K562 (cell line): Measurements from ENCODE around the gene BHMT2. TPM values are rescaled to one million over a fixed set of nuclear protein-coding genes. Genes with fewer than 3 reads are reported as not detected.

Source experiments
- ATAC-seq: fragments of 200-7000 bp; cut with Tn5 transposase; 3 replicates; pipeline ENCODE4 v1.9.1; 2020; ENCODE audit warnings: moderate library complexity
- BruUV-seq: library from RNA; stranded (reverse); fragments of 400-500 nt; replicated peaks from 2 replicates; lab custom pipeline; 2021; lab: Mats Ljungman, UMichigan
- CTCF ChIA-PET: fragments of 300-600 bp; formaldehyde crosslinking; extraction: SDS; loops from one replicate; lab custom pipeline; 2021; ENCODE audit warnings: low intra/inter-chr PET ratio; lab: Yijun Ruan, JAX
- POLR2A ChIA-PET: fragments of 300-600, 350-650 bp; sonication (Branson Sonifier 250); formaldehyde crosslinking; extraction: SDS; loops from one replicate; lab custom pipeline; 2021; ENCODE audit warnings: antibody characterized with exemption, inconsistent platforms; lab: Yijun Ruan, JAX
- DNase-seq, 4 experiments: peaks; one replicate each; pipeline versions ENCODE4 v3.0.0 to v3.0.0-alpha.2; 2011 to 2018; ENCODE audit warnings: low spot score in 3 of 4, mixed read lengths in 3 of 4; ENCODE audit errors: extremely low read depth in 1 of 4
- FAIRE-seq: peaks from 2 replicates; lab custom pipeline; 2011; peaks lifted over from hg19 to GRCh38; lab: Jason Lieb, UNC
- H2AFZ ChIP-seq: 2 replicates; pipeline ENCODE4 v1.6.0; 2011; ENCODE audit warnings: low read depth, low read length, control low read depth, inconsistent platforms
- H3K27ac ChIP-seq: fragments of 200-600 bp; 3 replicates; pipeline ENCODE4 v1.8.0; 2011; ENCODE audit warnings: low read depth, mild to moderate bottlenecking, control low read depth, inconsistent platforms, low read length, moderate library complexity, mixed read lengths; ENCODE audit errors: extremely low read depth
- H3K27me3 ChIP-seq, 2 experiments: fragments of 300-600 bp in 1 of 2; 2 replicates in 1 of 2; 3 replicates in 1 of 2; pipeline versions ENCODE4 v1.6.0 to v1.8.0; 2011; ENCODE audit warnings: inconsistent platforms in 2 of 2, low read length in 2 of 2, mild to moderate bottlenecking in 1 of 2, mixed read lengths in 1 of 2, moderate library complexity in 1 of 2; ENCODE audit not compliant: control insufficient read depth in 2 of 2, insufficient read depth in 2 of 2
- H3K36me3 ChIP-seq: fragments of 300-600 bp; 3 replicates; pipeline ENCODE4 v1.8.0; 2011; ENCODE audit warnings: mild to moderate bottlenecking, low read length, inconsistent platforms; ENCODE audit not compliant: control insufficient read depth, insufficient read depth
- H3K4me1 ChIP-seq, 2 experiments: fragments of 200-600 bp in 1 of 2; replicated peaks in 1 of 2; 2 replicates in 1 of 2; 3 replicates in 1 of 2; pipeline versions ENCODE4 v1.5.1 to v1.8.0; 2011; ENCODE audit warnings: inconsistent platforms in 2 of 2, low read length in 2 of 2, mild to moderate bottlenecking in 1 of 2, mixed read lengths in 1 of 2, moderate library complexity in 1 of 2; ENCODE audit not compliant: control insufficient read depth in 2 of 2, insufficient read depth in 2 of 2
- H3K4me2 ChIP-seq: 2 replicates; pipeline ENCODE4 v1.6.1; 2011; ENCODE audit warnings: low read length, control low read depth, inconsistent platforms, mixed read lengths; ENCODE audit not compliant: insufficient read depth
- H3K4me3 ChIP-seq: fragments of 200-600 bp; sonication (generic), shearing (Covaris generic); 2 replicates; pipeline ENCODE4 v1.5.1; 2016; ENCODE audit warnings: control low read depth, inconsistent platforms
- H3K79me2 ChIP-seq: fragments of 200-600 bp; 3 replicates; pipeline ENCODE4 v1.8.0; 2011; ENCODE audit warnings: low read length, inconsistent platforms; ENCODE audit not compliant: control insufficient read depth, insufficient read depth
- H3K9ac ChIP-seq, 2 experiments: 2 replicates each; pipeline versions ENCODE4 v1.6.0 to v1.6.1; 2011; ENCODE audit warnings: low read depth in 2 of 2, low read length in 2 of 2, control low read depth in 1 of 2, inconsistent platforms in 1 of 2, mild to moderate bottlenecking in 1 of 2, mixed read lengths in 1 of 2; ENCODE audit not compliant: insufficient read depth in 1 of 2
- H3K9me1 ChIP-seq: one replicate; pipeline ENCODE4 v1.6.0; 2011; ENCODE audit warnings: inconsistent platforms, mild to moderate bottlenecking, low read length, moderate library complexity; ENCODE audit not compliant: control insufficient read depth, insufficient read depth
- H3K9me3 ChIP-seq: replicated peaks from 2 replicates; pipeline ENCODE4 v1.5.1; 2011; ENCODE audit warnings: low read depth, low read length, inconsistent platforms; ENCODE audit not compliant: control insufficient read depth, insufficient read depth
- H4K20me1 ChIP-seq: replicated peaks from 2 replicates; pipeline ENCODE4 v1.6.1; 2011; ENCODE audit warnings: low read length, inconsistent platforms, mixed read lengths; ENCODE audit not compliant: control insufficient read depth, insufficient read depth
- JUN ChIP-seq, 2 experiments: sonication (generic) in 1 of 2; formaldehyde crosslinking in 1 of 2; IDR thresholded peaks; 2 replicates each; pipeline versions ENCODE4 v1.6.1 to v1.8.0; 2012 to 2022; ENCODE audit warnings: borderline replicate concordance in 2 of 2, mild to moderate bottlenecking in 2 of 2, improper control_type of control experiment in 1 of 2, low read depth in 1 of 2, low read length in 1 of 2, missing genetic modification reagents in 1 of 2
- NFATC3 ChIP-seq: fragments of 450-650 bp; IDR thresholded peaks from 2 replicates; pipeline ENCODE4 v1.6.1; 2017; ENCODE audit warnings: mild to moderate bottlenecking
- RBM15 ChIP-seq: fragments of 200-400 bp; formaldehyde crosslinking; IDR thresholded peaks from 2 replicates; pipeline ENCODE4 v1.6.1; 2018; ENCODE audit warnings: mild to moderate bottlenecking, low read length, moderate library complexity; ENCODE audit not compliant: insufficient read depth
- ZNF445 ChIP-seq: fragments of 250-450 bp; sonication (Bioruptor Pico); IDR thresholded peaks from 2 replicates; pipeline ENCODE4 v1.4.0; 2020; ENCODE audit warnings: low read depth, mild to moderate bottlenecking, moderate library complexity
- WGBS: fragments of 100-300 bp; shearing (Covaris generic); methylation state at CpG from one replicate; pipeline ENCODE4 v1.1.6; 2016; ENCODE audit warnings: low coverage, mixed read lengths; ENCODE audit not compliant: insufficient coverage; ENCODE audit errors: missing lambda C conversion rate; 5-methylcytosine and 5-hydroxymethylcytosine counted together
- in situ Hi-C: fragments of 300-500 bp; cut with MboI; formaldehyde crosslinking; loops from 4 replicates; pipeline ENCODE4 v1.15.0; 2018; ENCODE audit warnings: inconsistent platforms, mixed read lengths
- intact Hi-C: fragments of 100-400 bp; cut with micrococcal nuclease; formaldehyde crosslinking; loops from 2 replicates; pipeline ENCODE4 v1.14.2; 2022
- polyA plus RNA-seq, 8 experiments: library from polyadenylated mRNA; depleted of rRNA in 4 of 8; stranded (reverse) in 5 of 8; unstranded in 3 of 8; fragments of >200 nt; fragmentation: Nextera tagmentation in 2 of 8; fragmentation: Illumina TruSeq in 1 of 8; extraction: Ambion mirVana in 2 of 8; extraction: Trizol in 1 of 8; gene quantifications; 2 replicates each; pipeline versions ENCODE4 v1.2.1 to v1.2.3, GENCODE V29; 2011 to 2014; ENCODE audit warnings: inconsistent platforms in 1 of 8, missing spikeins in 1 of 8
- total RNA-seq, 7 experiments: library from RNA; depleted of rRNA in 6 of 7; stranded (reverse); fragments of >200 nt in 6 of 7; fragmentation: Illumina TruSeq in 2 of 7; extraction: Trizol in 2 of 7; gene quantifications; 2 replicates each; pipeline versions ENCODE4 v1.2.1 to v1.2.3, GENCODE V29; 2011 to 2021; ENCODE audit warnings: low replicate concordance in 1 of 7
- TF ChIP-seq, protein P1 (sequence below): fragments of 450-650 bp; IDR thresholded peaks from 2 replicates; pipeline ENCODE4 v1.6.1; 2017; ENCODE audit warnings: mild to moderate bottlenecking, moderate library complexity
- TF ChIP-seq, protein P2 (sequence below): fragments of 250-450 bp; sonication (Bioruptor Pico); IDR thresholded peaks from 2 replicates; pipeline ENCODE4 v1.8.0; 2021; ENCODE audit warnings: mild to moderate bottlenecking, moderate library complexity

Gene BHMT2
- total and polyA plus RNA-seq, 9 of the 15 experiments (the other 6 are each of a cell fraction or from before 2014, with no cell fraction given) = not detected

DNA sequence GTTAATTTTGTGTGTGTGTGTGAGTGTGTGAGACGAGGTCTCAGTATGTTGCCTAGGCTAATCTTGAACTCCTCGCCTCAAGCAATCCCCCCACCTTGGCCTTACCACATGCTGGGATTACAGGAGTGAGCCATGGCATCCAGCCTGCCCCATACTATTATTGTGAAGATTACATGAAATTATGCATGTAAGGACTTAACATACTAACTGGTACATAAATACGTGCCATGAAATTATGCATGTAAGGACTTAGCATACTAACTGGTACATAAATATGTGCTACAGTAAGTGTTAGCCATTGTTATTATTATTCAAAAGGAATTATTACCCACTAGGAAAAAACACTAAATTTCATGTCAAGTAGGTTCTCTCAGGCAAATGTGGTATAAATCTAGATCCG lies 16.2 kb upstream of the BHMT2 start:
- no peaks in the 10 kb centered on the region for H3K36me3 ChIP-seq
- no TSS peak for BruUV-seq
- H4K20me1 ChIP-seq = no peaks in the 10 kb centered on the region
- H3K9me1 ChIP-seq = no peaks in the 10 kb centered on the region
- H3K9me3 ChIP-seq = no peaks in the 10 kb centered on the region
- H3K27me3 ChIP-seq = no peaks in the 10 kb centered on the region
- H3K79me2 ChIP-seq = no peaks in the 10 kb centered on the region
- WGBS = 2% methylated on average over 4 of the region's 4 CpGs
- no peak overlapping the region for H3K4me3 ChIP-seq
- no peak for DNase-seq
- intact Hi-C loops (no loop called here), in situ Hi-C loops (no loop called here)
- no peak overlapping the region for H3K27ac ChIP-seq
- ChIA-PET CTCF (no interaction called here), POLR2A (no interaction called here)
- TF ChIP-seq, protein P1, sequence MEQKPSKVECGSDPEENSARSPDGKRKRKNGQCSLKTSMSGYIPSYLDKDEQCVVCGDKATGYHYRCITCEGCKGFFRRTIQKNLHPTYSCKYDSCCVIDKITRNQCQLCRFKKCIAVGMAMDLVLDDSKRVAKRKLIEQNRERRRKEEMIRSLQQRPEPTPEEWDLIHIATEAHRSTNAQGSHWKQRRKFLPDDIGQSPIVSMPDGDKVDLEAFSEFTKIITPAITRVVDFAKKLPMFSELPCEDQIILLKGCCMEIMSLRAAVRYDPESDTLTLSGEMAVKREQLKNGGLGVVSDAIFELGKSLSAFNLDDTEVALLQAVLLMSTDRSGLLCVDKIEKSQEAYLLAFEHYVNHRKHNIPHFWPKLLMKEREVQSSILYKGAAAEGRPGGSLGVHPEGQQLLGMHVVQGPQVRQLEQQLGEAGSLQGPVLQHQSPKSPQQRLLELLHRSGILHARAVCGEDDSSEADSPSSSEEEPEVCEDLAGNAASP = no peak
- TF ChIP-seq JUN (IDR thresholded peaks at IDR 0.05; ENCODE audit: borderline replicate concordance, low read depth, low read length) (no peak), JUN (CRISPR knock-in tag; IDR thresholded peaks at IDR 0.05; ENCODE audit: borderline replicate concordance) (no peak), RBM15 (no peak), NFATC3 (no peak), ZNF445 (CRISPR knock-in tag) (no peak)
- TF ChIP-seq, protein P2, sequence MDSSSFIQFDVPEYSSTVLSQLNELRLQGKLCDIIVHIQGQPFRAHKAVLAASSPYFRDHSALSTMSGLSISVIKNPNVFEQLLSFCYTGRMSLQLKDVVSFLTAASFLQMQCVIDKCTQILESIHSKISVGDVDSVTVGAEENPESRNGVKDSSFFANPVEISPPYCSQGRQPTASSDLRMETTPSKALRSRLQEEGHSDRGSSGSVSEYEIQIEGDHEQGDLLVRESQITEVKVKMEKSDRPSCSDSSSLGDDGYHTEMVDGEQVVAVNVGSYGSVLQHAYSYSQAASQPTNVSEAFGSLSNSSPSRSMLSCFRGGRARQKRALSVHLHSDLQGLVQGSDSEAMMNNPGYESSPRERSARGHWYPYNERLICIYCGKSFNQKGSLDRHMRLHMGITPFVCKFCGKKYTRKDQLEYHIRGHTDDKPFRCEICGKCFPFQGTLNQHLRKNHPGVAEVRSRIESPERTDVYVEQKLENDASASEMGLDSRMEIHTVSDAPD (CRISPR knock-in tag) = no peak
- H3K4me1 ChIP-seq = no peaks in the 10 kb centered on the region
- no peak overlapping the region for H3K4me2 ChIP-seq
- H3K9ac ChIP-seq = no peak overlapping the region
- ATAC-seq = no peak
- no peak for FAIRE-seq
- H2AFZ ChIP-seq = no peak overlapping the region
